SK-N-SH (cell line): ENCODE measurements around the gene CD96. TPM values are rescaled to one million over a fixed set of nuclear protein-coding genes. Genes with fewer than 3 reads are reported as not detected.

Experiments
- CTCF ChIA-PET: fragments of 300-600, 350-600 bp; formaldehyde crosslinking; extraction: SDS; loops from one replicate; lab custom pipeline; 2021; lab: Yijun Ruan, JAX
- POLR2A ChIA-PET: fragments of 350-600 bp; sonication (Branson Sonifier 250); formaldehyde crosslinking; extraction: SDS; loops from one replicate; lab custom pipeline; 2020; ENCODE audit warnings: antibody characterized with exemption, inconsistent platforms; lab: Yijun Ruan, JAX
- DNase-seq: peaks from one replicate; pipeline ENCODE4 v3.0.0; 2012
- H2AFZ ChIP-seq: fragments of 200-600 bp; sonication (generic); 2 replicates; pipeline ENCODE4 v1.8.1; 2016; ENCODE audit warnings: antibody characterized with exemption, mild to moderate bottlenecking, low read depth
- H3F3A ChIP-seq: fragments of 200-600 bp; sonication (generic); replicated peaks from 2 replicates; pipeline ENCODE3; 2016; ENCODE audit warnings: antibody characterized with exemption, mild to moderate bottlenecking; ENCODE audit not compliant: insufficient read depth
- H3K27ac ChIP-seq, 2 experiments: fragments of 200-500 bp in 1 of 2; fragments of 200-600 bp in 1 of 2; sonication (Bioruptor generic) in 1 of 2; sonication (generic), shearing (Covaris generic) in 1 of 2; 2 replicates each; pipeline versions ENCODE4 v1.5.1 to v1.6.1; 2014 to 2016; ENCODE audit warnings: low read depth in 2 of 2, inconsistent platforms in 1 of 2, low read length in 1 of 2, mild to moderate bottlenecking in 1 of 2, mixed read lengths in 1 of 2
- H3K27me3 ChIP-seq: fragments of 200-600 bp; sonication (generic), shearing (Covaris generic); 2 replicates; pipeline ENCODE4 v1.6.1; 2016; ENCODE audit warnings: mixed run types; ENCODE audit not compliant: insufficient read depth
- H3K36me3 ChIP-seq, 2 experiments: fragments of 200-500 bp in 1 of 2; fragments of 200-600 bp in 1 of 2; sonication (Bioruptor generic) in 1 of 2; sonication (generic) in 1 of 2; replicated peaks in 1 of 2; 2 replicates each; pipeline versions ENCODE3 to v1.5.1; 2014 to 2016; ENCODE audit warnings: low read length in 1 of 2, mild to moderate bottlenecking in 1 of 2; ENCODE audit not compliant: insufficient read depth in 2 of 2, control insufficient read depth in 1 of 2
- H3K4me1 ChIP-seq, 2 experiments: fragments of 200-500 bp in 1 of 2; fragments of 200-600 bp in 1 of 2; sonication (Bioruptor generic) in 1 of 2; sonication (generic), shearing (Covaris generic) in 1 of 2; 2 replicates each; pipeline versions ENCODE4 v1.5.1 to v1.6.1; 2014 to 2016; ENCODE audit warnings: low read depth in 1 of 2, low read length in 1 of 2, mixed run types in 1 of 2; ENCODE audit not compliant: insufficient read depth in 2 of 2, control insufficient read depth in 1 of 2
- H3K4me2 ChIP-seq: fragments of 200-600 bp; sonication (generic), shearing (Covaris generic); 2 replicates; pipeline ENCODE4 v1.6.1; 2017; ENCODE audit warnings: mixed run types
- H3K4me3 ChIP-seq, 2 experiments: fragments of 200-500 bp in 1 of 2; fragments of 200-600 bp in 1 of 2; sonication (Bioruptor generic) in 1 of 2; sonication (generic), shearing (Covaris generic) in 1 of 2; 2 replicates each; pipeline versions ENCODE4 v1.5.1 to v1.8.1; 2014 to 2016; ENCODE audit warnings: low read depth in 2 of 2, inconsistent platforms in 1 of 2, low read length in 1 of 2, mild to moderate bottlenecking in 1 of 2, mixed read lengths in 1 of 2, moderate library complexity in 1 of 2
- H3K79me2 ChIP-seq: fragments of 200-600 bp; sonication (generic); 2 replicates; pipeline ENCODE4 v1.8.1; 2017; ENCODE audit warnings: mild to moderate bottlenecking; ENCODE audit not compliant: insufficient read depth
- H3K9ac ChIP-seq: fragments of 200-600 bp; sonication (generic); 2 replicates; pipeline ENCODE4 v1.6.1; 2017; ENCODE audit warnings: mixed run types
- H3K9me2 ChIP-seq: fragments of 200-600 bp; sonication (generic); 2 replicates; pipeline ENCODE4 v1.6.1; 2017; ENCODE audit warnings: mixed run types
- H3K9me3 ChIP-seq: fragments of 200-600 bp; sonication (generic); 2 replicates; pipeline ENCODE4 v1.6.1; 2017; ENCODE audit warnings: mixed run types, mild to moderate bottlenecking, moderate library complexity
- H4K20me1 ChIP-seq: fragments of 200-600 bp; sonication (generic); 2 replicates; pipeline ENCODE4 v1.6.1; 2017; ENCODE audit warnings: mild to moderate bottlenecking, mixed run types; ENCODE audit not compliant: insufficient read depth
- CHD2 ChIP-seq: fragments of 150-350 bp; IDR thresholded peaks from 2 replicates; pipeline ENCODE4 v1.6.1; 2018; ENCODE audit warnings: low read length; ENCODE audit not compliant: partially characterized antibody
- ELF1 ChIP-seq: IDR thresholded peaks from 2 replicates; pipeline ENCODE4 v1.4.0; 2012
- EP300 ChIP-seq, 2 experiments: IDR thresholded peaks; 2 replicates each; pipeline versions ENCODE4 v1.4.0 to v1.6.1; 2012; ENCODE audit warnings: borderline replicate concordance in 1 of 2, low read depth in 1 of 2, low read length in 1 of 2
- EZH2phosphoT487 ChIP-seq: fragments of 200-600 bp; sonication (generic); IDR thresholded peaks from 2 replicates; pipeline ENCODE4 v1.6.1; 2017; ENCODE audit warnings: low read depth, mixed run types, mild to moderate bottlenecking, antibody characterized with exemption, moderate library complexity, borderline replicate concordance
- FOXJ3 ChIP-seq: sonication (generic); formaldehyde crosslinking; IDR thresholded peaks from 2 replicates; pipeline ENCODE4 v1.5.1; 2020; ENCODE audit warnings: mild to moderate bottlenecking, missing genetic modification reagents
- GABPA ChIP-seq: IDR thresholded peaks from 2 replicates; pipeline ENCODE4 v1.4.0; 2012; ENCODE audit warnings: low read depth, mild to moderate bottlenecking
- IRF3 ChIP-seq: fragments of 150-350 bp; IDR thresholded peaks from 2 replicates; pipeline ENCODE4 v1.6.1; 2016; ENCODE audit warnings: mild to moderate bottlenecking, low read depth, low read length
- JUND ChIP-seq: IDR thresholded peaks from 2 replicates; pipeline ENCODE4 v1.4.0; 2012
- NRF1 ChIP-seq: IDR thresholded peaks from 2 replicates; pipeline ENCODE4 v1.6.1; 2012; ENCODE audit warnings: low read depth, mild to moderate bottlenecking, low read length
- POLR2AphosphoS5 ChIP-seq: IDR thresholded peaks from 2 replicates; pipeline ENCODE4 v1.6.1; 2012; ENCODE audit warnings: low read depth, low read length
- RAD21 ChIP-seq: IDR thresholded peaks from 2 replicates; pipeline ENCODE4 v1.6.1; 2012; ENCODE audit warnings: mild to moderate bottlenecking, low read length
- RCOR1 ChIP-seq: fragments of 150-350 bp; IDR thresholded peaks from 2 replicates; pipeline ENCODE4 v1.6.1; 2017; ENCODE audit warnings: antibody characterized with exemption, low read length
- REST ChIP-seq: IDR thresholded peaks from 2 replicates; pipeline ENCODE4 v1.6.1; 2012; ENCODE audit warnings: mild to moderate bottlenecking, low read depth, low read length, moderate library complexity
- RFX5 ChIP-seq: IDR thresholded peaks from 2 replicates; pipeline ENCODE4 v1.6.1; 2012; ENCODE audit warnings: mild to moderate bottlenecking, improper control_type of control experiment, low read length
- SMC3 ChIP-seq: IDR thresholded peaks from 2 replicates; pipeline ENCODE4 v1.6.1; 2012; ENCODE audit warnings: low read depth, low read length, improper control_type of control experiment
- TAF1 ChIP-seq: IDR thresholded peaks from 2 replicates; pipeline ENCODE4 v1.6.1; 2012; ENCODE audit warnings: low read depth, mild to moderate bottlenecking, low read length, moderate library complexity, borderline replicate concordance
- TCF12 ChIP-seq: IDR thresholded peaks from 2 replicates; pipeline ENCODE4 v1.4.0; 2012
- YY1 ChIP-seq: IDR thresholded peaks from 2 replicates; pipeline ENCODE4 v1.4.0; 2012; ENCODE audit warnings: low read depth, mild to moderate bottlenecking
- WGBS: methylation state at CpG from one replicate; pipeline ENCODE4 v1.1.6; 2017; ENCODE audit warnings: low lambda C conversion rate; 5-methylcytosine and 5-hydroxymethylcytosine counted together
- polyA plus RNA-seq, 3 experiments: library from polyadenylated mRNA; depleted of rRNA; stranded (reverse); fragments of >200 nt; gene quantifications; 2 replicates each; pipeline ENCODE4 v1.2.3, GENCODE V29; 2012
- TF ChIP-seq, protein P1 (sequence below): IDR thresholded peaks from 2 replicates; pipeline ENCODE4 v1.4.0; 2012; ENCODE audit warnings: low read depth
- TF ChIP-seq, protein P2 (sequence below): IDR thresholded peaks from 2 replicates; pipeline ENCODE4 v1.4.0; 2012; ENCODE audit warnings: low read depth, borderline replicate concordance

CD96 gene
- polyA plus RNA-seq, 1 of the 3 experiments (the other 2 are of a cell fraction) = 0.02 TPM

DNA sequence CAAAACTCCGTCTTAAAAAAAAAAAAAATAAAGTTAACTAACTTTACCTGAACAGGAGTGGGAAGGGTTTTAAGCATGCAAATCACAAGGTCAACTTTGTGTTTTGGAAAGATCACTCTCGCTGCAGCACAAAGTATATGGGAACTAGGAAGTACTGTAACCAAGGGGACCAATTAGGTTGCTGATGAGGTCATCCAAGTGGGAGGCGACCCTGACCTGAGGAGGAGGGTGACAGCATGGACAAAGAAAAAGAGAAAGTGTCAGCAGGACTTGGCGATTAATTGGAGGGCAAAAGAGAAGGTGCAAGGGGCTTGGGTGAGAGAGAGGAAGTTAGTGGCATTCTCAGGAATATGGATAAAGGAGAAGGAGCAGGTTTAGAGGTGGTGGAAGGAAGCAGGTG, 142.6 kb downstream of the CD96 start:
- H3K9me3 ChIP-seq = no peaks in the 10 kb centered on the region
- no peaks in the 10 kb centered on the region for H4K20me1 ChIP-seq
- no peak overlapping the region for H3K27ac ChIP-seq
- TF ChIP-seq SMC3 (no peak), POLR2AphosphoS5 (no peak), ELF1 (no peak), RCOR1 (no peak), JUND (no peak), GABPA (no peak), NRF1 (no peak), FOXJ3 (CRISPR knock-in tag) (no peak), TAF1 (no peak), RFX5 (no peak), YY1 (no peak), TCF12 (no peak), RAD21 (no peak), EP300 (IDR thresholded peaks at IDR 0.05; ENCODE audit: borderline replicate concordance in 1 of 2, low read depth in 1 of 2, low read length in 1 of 2) (no peak), IRF3 (no peak), CHD2 (no peak), EZH2phosphoT487 (no peak), REST (no peak)
- TF ChIP-seq, protein P1, sequence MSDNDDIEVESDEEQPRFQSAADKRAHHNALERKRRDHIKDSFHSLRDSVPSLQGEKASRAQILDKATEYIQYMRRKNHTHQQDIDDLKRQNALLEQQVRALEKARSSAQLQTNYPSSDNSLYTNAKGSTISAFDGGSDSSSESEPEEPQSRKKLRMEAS = no peak
- TF ChIP-seq, protein P2, sequence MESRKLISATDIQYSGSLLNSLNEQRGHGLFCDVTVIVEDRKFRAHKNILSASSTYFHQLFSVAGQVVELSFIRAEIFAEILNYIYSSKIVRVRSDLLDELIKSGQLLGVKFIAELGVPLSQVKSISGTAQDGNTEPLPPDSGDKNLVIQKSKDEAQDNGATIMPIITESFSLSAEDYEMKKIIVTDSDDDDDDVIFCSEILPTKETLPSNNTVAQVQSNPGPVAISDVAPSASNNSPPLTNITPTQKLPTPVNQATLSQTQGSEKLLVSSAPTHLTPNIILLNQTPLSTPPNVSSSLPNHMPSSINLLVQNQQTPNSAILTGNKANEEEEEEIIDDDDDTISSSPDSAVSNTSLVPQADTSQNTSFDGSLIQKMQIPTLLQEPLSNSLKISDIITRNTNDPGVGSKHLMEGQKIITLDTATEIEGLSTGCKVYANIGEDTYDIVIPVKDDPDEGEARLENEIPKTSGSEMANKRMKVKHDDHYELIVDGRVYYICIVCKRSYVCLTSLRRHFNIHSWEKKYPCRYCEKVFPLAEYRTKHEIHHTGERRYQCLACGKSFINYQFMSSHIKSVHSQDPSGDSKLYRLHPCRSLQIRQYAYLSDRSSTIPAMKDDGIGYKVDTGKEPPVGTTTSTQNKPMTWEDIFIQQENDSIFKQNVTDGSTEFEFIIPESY = no peak
- 97% methylated on average over 4 of the region's 4 CpGs for WGBS
- no peaks in the 10 kb centered on the region for H3K27me3 ChIP-seq
- H3K36me3 ChIP-seq = peaks cover 0 to 4% of the 10 kb centered on the region in 2 experiments
- no peak overlapping the region for H2AFZ ChIP-seq
- peaks cover 98% of the 10 kb centered on the region for H3K79me2 ChIP-seq
- H3K9me2 ChIP-seq = no peaks in the 10 kb centered on the region
- H3K4me3 ChIP-seq = no peak overlapping the region
- ChIA-PET CTCF (interaction anchor here (1.0 to 5.5 kb wide), 3 partner anchors 17 to 284 kb away, joined by 3 to 28 read pairs (median 5); no protein-coding TSS in a partner anchor), POLR2A (no interaction called here)
- no peak overlapping the region for H3K9ac ChIP-seq
- no peak overlapping the region for H3K4me2 ChIP-seq
- H3K4me1 ChIP-seq = peaks cover 8 to 14% of the 10 kb centered on the region in 2 experiments; a peak in 2 of 4 replicates
- H3F3A ChIP-seq = peaks cover 7% of the 10 kb centered on the region
- no peak for DNase-seq
